ENCODE results near the gene HDAC5.

HDAC5 gene

DNA sequence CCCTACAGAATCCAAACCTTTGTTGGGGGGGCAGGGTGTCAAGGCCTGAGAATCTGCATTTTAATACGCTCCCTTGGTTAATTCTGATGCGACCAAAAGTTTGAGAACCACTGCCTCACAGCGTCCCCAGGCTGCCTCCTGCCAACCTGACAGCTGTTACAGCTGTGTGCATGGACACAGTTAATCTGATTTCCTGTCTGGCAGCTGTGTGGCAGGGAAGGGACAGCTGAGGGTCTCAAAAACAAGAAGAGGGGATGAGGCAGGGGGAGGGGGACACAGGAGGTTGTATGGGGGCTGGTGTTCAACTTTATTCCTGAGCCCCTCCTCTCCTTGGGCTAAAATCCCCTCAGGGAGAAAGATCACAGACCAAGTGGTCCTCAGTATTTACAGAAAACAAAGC, 17.5 kb downstream of the HDAC5 start:
- TF ChIP-seq, protein P1, sequence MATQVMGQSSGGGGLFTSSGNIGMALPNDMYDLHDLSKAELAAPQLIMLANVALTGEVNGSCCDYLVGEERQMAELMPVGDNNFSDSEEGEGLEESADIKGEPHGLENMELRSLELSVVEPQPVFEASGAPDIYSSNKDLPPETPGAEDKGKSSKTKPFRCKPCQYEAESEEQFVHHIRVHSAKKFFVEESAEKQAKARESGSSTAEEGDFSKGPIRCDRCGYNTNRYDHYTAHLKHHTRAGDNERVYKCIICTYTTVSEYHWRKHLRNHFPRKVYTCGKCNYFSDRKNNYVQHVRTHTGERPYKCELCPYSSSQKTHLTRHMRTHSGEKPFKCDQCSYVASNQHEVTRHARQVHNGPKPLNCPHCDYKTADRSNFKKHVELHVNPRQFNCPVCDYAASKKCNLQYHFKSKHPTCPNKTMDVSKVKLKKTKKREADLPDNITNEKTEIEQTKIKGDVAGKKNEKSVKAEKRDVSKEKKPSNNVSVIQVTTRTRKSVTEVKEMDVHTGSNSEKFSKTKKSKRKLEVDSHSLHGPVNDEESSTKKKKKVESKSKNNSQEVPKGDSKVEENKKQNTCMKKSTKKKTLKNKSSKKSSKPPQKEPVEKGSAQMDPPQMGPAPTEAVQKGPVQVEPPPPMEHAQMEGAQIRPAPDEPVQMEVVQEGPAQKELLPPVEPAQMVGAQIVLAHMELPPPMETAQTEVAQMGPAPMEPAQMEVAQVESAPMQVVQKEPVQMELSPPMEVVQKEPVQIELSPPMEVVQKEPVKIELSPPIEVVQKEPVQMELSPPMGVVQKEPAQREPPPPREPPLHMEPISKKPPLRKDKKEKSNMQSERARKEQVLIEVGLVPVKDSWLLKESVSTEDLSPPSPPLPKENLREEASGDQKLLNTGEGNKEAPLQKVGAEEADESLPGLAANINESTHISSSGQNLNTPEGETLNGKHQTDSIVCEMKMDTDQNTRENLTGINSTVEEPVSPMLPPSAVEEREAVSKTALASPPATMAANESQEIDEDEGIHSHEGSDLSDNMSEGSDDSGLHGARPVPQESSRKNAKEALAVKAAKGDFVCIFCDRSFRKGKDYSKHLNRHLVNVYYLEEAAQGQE (IDR thresholded peaks at IDR 0.05; ENCODE audit: insufficient read depth in 1 of 2, low read depth in 2 of 2, low read length in 2 of 2) = no peak
- 0 out of 2 replicates have a peak, but pooled peaks have one; percentile 32 for TF ChIP-seq SIN3A (IDR thresholded peaks at IDR 0.05; ENCODE audit: borderline replicate concordance, insufficient read depth, low read length)

DNA sequence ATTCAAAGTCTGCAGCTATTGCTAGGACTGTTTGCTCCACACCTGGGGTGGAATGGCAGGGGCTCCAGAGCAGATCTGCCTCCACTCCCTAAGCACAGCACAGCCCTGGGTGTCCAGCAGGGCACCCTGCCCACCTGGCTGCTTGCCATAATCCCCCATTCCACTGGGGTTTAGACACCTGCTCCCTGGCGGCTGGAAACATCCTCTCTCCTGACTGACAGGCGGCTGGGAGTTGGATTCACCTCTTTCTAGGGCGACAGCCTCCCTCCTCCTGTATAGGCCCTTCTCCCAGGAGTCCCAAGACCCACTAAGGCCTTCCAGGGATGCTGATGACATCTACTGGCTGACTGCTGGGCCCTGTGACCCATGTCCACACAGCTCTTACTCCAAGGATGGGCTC, 18.0 kb downstream of the HDAC5 start:
- no peak for TF ChIP-seq FOXP2 (optimal IDR thresholded peaks at IDR 0.05; ENCODE audit: borderline replicate concordance, extremely low read depth, extremely low read length, insufficient read depth)

DNA sequence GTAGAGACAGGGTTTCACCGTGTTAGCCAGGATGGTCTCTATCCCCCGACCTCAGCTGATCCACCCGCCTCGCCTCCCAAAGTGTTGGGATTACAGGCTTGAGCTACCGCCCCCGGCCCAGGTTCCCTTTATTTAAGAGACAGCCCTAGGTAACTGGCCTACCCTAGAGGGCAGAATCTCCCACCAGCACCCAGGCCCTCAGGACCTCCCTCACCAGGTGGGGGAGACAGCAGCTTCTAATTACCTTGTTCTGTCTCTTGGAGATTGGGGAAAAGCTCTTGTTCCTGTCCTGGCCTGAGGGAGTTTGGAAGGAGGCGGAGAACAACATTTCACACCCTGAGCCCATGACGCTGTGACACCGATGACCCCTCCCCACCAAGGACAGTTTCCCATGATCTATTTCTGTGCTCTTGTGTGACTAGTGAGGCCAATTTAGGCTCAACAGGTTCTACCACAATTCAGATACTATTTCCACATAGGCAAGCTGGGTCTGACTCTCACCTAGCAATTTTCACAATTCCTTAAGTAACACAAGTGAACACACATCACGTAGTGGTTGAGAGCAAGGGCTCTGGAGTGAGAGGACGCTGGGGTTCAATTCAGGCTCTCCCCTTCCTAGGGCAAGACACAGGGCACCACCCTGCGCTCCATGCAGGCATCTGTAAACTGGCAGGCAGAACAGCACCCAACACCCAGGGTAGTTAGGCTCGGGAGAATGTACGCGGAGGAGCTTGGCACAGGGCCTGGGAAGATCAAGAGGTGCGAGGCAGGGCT, 20.4 kb downstream of the HDAC5 start:
- TF ChIP-seq SIN3A (IDR thresholded peaks at IDR 0.05; ENCODE audit: borderline replicate concordance, insufficient read depth, low read length) (no peak), POLR2AphosphoS5 (IDR thresholded peaks at IDR 0.05; ENCODE audit: low read depth, low read length) (no peak), TAF1 (IDR thresholded peaks at IDR 0.05; ENCODE audit: borderline replicate concordance, insufficient read depth, low read length) (no peak), FOXP2 (optimal IDR thresholded peaks at IDR 0.05; ENCODE audit: borderline replicate concordance, extremely low read depth, extremely low read length, insufficient read depth) (no peak)
- TF ChIP-seq, protein P1 (IDR thresholded peaks at IDR 0.05; ENCODE audit: insufficient read depth in 1 of 2, low read depth in 2 of 2, low read length in 2 of 2) = no peak

DNA sequence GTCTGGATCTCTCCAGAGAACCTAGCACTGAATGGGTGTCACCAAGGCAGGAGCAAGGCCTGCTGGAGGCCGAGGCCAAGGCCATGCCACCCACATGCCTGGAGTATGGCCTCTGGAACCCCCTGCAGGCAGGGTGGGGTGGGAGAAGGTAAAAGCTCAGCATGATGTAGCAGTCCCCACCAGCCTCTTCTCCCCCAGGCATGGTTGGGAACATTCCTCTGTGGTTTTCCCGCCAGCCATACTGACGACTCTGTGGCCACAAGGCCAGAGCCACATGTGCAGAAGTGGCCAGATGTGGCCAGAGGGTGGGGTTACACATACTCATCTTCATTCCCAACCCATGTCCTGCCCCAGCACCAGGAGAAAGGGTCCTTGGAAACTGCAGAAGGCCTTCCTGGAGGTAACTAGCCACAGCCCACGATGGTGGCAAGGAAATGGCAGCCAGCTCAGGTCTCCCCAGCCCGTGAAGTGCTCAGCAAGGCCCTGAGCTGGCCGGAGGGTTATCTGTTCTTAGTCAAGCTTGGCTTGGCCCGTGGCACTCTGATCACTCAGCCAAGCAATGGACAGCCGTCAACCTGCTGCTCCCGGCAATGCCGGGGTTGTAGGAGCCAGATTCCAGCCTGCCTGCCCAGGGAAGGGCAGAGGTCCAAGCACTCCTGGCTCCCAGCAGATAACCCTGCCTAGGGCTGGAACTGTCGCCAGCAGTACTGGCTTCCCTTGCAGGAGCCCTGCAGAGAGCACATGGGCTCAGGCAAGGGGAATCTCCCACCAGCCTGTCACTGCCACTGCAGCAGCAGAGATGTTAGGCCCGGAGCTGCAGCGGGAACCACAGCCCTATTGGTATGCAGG, 26.1 kb downstream of the HDAC5 start:
- TF ChIP-seq, protein P1 (IDR thresholded peaks at IDR 0.05; ENCODE audit: insufficient read depth in 1 of 2, low read depth in 2 of 2, low read length in 2 of 2) = no peak
- TF ChIP-seq POLR2AphosphoS5 (IDR thresholded peaks at IDR 0.05; ENCODE audit: low read depth, low read length) (no peak), SIN3A (IDR thresholded peaks at IDR 0.05; ENCODE audit: borderline replicate concordance, insufficient read depth, low read length) (no peak), FOXP2 (optimal IDR thresholded peaks at IDR 0.05; ENCODE audit: borderline replicate concordance, extremely low read depth, extremely low read length, insufficient read depth) (no peak), TAF1 (IDR thresholded peaks at IDR 0.05; ENCODE audit: borderline replicate concordance, insufficient read depth, low read length) (no peak)

DNA sequence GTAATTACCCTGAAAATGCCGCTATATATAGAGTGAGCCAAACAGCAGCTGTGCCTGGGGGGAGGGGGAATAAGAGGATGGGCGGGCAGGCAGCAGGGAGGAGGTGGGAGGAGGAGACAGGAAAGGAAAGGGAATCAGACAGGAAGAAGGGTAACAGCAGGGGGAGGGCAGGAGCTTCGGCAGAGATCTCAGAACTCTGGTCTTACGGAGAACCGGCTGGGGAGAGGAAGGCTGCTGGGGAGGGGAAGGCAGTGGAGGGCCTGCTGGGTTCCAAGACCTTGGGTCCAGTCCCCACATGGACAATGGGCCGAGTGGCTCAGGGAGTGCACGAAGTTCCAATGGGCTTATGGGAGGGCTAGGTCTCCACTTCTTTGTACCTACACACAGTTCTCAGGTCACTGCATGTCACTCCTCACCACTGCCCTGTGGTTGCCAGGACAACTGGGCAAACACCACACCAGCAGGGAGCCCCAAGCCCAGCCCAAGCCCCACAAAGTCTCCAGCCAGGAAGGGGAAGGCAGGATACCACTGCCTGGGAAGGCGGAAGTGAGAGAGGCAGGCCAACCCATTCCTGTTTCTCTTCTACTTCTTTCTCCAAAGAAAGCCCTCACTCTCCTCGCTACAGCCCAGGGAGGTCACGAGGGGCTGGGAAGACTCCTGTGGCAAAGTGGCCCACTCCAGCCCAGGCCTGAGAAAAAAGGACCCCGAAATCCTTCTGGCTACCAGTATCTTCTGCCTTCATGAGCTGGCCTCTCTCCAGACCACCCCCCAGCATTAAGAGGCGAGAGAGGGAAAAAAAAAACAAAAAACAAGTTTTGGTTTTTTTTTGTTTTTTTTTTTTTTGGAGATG, 27.6 kb downstream of the HDAC5 start:
- TF ChIP-seq POLR2AphosphoS5 (IDR thresholded peaks at IDR 0.05; ENCODE audit: low read depth, low read length) (peak; percentile 94), FOXP2 (optimal IDR thresholded peaks at IDR 0.05; ENCODE audit: borderline replicate concordance, extremely low read depth, extremely low read length, insufficient read depth) (peak; percentile 63), SIN3A (IDR thresholded peaks at IDR 0.05; ENCODE audit: borderline replicate concordance, insufficient read depth, low read length) (peak; percentile 93; the same call in 1 of the 2 replicates), TAF1 (IDR thresholded peaks at IDR 0.05; ENCODE audit: borderline replicate concordance, insufficient read depth, low read length) (peak; percentile 85; the same call in 1 of the 2 replicates)
- TF ChIP-seq, protein P1 (IDR thresholded peaks at IDR 0.05; ENCODE audit: insufficient read depth in 1 of 2, low read depth in 2 of 2, low read length in 2 of 2) = peak in 1 of 2 experiments; percentile 69; a peak in 2 of 4 replicates
